Right atrium auricular region (tissue), 2 donors: ENCODE results near the gene PIM3. TPM values are rescaled to one million over a fixed set of nuclear protein-coding genes. Genes with fewer than 3 reads are reported as not detected.

Experiments used
- DNase-seq: peaks from one replicate; pipeline ENCODE4 v3.0.0-alpha.2; 2019; ENCODE audit warnings: low spot score
- H3K27ac ChIP-seq, 2 donors: fragments of 200-600 bp; sonication (generic); 1 replicate in 1 of 2; 2 replicates in 1 of 2; pipeline ENCODE4 v1.5.1; 2016 to 2019
- H3K27me3 ChIP-seq, 2 donors: fragments of 200-600 bp; sonication (generic); one replicate each; pipeline versions ENCODE4 v1.5.1 to v1.6.0; 2017 to 2019
- H3K36me3 ChIP-seq: fragments of 200-600 bp; sonication (generic); one replicate; pipeline ENCODE4 v1.5.1; 2016
- H3K4me1 ChIP-seq, 2 donors: fragments of 200-600 bp; sonication (generic); one replicate each; pipeline versions ENCODE4 v1.5.1 to v1.6.0; 2017 to 2019
- H3K4me3 ChIP-seq, 2 donors: fragments of 200-600 bp; sonication (generic); 1 replicate in 1 of 2; 2 replicates in 1 of 2; pipeline ENCODE4 v1.5.1; 2017 to 2019; ENCODE audit warnings: mild to moderate bottlenecking in 1 of 2, moderate library complexity in 1 of 2
- H3K9me3 ChIP-seq, 2 donors: fragments of 200-600 bp; sonication (generic); one replicate each; pipeline ENCODE4 v1.5.1; 2019
- total RNA-seq, 2 donors: library from RNA; depleted of rRNA; stranded (reverse); fragments of >200 nt; gene quantifications; one replicate each; pipeline ENCODE4 v1.1.0, GENCODE V29; 2016
- TF ChIP-seq, protein P1 (sequence below), 2 donors: fragments of 200-600 bp; sonication (generic); IDR thresholded peaks; one replicate each; pipeline ENCODE4 v1.5.1; 2019; ENCODE audit warnings: antibody characterized with exemption in 2 of 2

PIM3 gene
- total RNA-seq, 2 donors from 2014 or later: 64.5 to 66.9 TPM

DNA sequence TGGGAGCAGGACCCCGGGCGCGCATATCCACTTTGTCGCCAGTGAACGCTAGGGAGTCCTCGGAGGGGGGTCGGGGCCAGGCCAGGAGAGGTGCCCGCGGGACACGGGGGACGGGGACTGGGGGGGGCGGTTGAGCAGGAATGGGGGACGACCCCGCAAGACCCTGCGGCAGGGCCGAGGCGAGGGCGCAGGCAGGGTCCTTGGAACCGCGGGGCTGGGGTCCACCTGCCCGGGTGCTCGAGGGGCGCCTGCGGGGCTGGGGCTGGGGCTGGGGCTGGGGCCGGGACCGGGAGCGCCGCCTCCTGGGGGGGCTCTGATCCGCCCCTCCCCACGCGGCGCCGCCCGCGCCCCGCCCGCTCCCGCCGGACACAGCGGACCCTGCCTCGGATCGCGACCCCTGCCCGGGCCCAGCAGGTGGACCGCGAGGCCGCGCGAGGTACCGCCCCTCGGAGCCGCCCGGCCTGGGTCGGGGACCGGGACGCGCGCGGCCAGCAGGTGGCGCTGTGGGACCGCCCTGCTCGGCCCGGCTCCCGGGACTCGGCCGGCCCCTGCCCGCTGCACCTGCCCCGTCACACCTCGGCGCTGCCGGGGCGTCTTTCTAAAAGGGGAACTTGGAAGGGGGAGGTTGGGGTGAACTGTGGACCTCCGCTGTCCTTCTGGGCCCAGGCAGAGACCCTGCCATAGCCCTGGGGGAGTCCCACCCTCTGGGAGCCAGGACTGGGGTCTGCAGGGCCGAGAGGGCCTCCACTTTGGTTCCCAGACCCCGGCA, 31.2 kb upstream of the PIM3 start:
- Histone ChIP-seq H3K36me3 (peaks cover 11% of the 10 kb centered on the region), H3K27me3 (peaks cover 0 to 4% of the 10 kb centered on the region in 2 donors), H3K4me3 (peak overlapping the region in 1 of 2 donors; percentile 18), H3K9me3 (no peaks in the 10 kb centered on the region), H3K27ac (no peak overlapping the region), H3K4me1 (peaks cover 0 to 54% of the 10 kb centered on the region in 2 donors)
- no peak for DNase-seq
- TF ChIP-seq, protein P1, sequence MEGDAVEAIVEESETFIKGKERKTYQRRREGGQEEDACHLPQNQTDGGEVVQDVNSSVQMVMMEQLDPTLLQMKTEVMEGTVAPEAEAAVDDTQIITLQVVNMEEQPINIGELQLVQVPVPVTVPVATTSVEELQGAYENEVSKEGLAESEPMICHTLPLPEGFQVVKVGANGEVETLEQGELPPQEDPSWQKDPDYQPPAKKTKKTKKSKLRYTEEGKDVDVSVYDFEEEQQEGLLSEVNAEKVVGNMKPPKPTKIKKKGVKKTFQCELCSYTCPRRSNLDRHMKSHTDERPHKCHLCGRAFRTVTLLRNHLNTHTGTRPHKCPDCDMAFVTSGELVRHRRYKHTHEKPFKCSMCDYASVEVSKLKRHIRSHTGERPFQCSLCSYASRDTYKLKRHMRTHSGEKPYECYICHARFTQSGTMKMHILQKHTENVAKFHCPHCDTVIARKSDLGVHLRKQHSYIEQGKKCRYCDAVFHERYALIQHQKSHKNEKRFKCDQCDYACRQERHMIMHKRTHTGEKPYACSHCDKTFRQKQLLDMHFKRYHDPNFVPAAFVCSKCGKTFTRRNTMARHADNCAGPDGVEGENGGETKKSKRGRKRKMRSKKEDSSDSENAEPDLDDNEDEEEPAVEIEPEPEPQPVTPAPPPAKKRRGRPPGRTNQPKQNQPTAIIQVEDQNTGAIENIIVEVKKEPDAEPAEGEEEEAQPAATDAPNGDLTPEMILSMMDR (IDR thresholded peaks at IDR 0.05): peak; percentile 94 to 98

DNA sequence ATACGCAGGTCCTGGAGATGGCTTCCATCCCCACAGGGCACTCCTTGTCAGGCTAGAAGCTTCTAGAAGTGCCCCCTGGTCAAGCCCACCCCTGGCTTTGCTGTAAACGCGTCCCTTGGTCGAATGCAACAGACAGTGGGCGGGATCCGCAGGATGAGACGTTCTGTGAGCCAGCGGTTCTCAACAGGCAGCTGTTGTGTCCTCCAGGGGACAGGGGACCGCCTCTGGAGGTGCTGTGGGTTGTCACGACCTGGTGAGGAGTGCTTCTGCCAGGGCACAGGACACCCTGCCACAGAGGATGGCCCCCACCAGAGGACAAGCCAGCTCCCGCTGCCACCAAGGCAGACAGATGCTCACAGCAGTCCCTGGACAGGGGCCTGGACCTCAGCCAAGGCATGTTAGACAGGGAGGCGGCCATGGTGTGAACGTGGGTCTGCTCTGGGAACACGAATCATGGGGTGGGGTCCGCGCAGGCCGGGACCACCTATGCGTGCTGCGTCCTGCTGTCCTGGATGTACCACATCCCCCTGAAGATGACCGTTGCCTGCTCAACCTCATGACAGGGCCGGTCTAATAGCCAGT, 30.5 kb upstream of the PIM3 start:
- TF ChIP-seq, protein P1 (IDR thresholded peaks at IDR 0.05): no peak
- no peak for DNase-seq
- H3K27ac ChIP-seq: no peak overlapping the region
- peaks cover 0 to 61% of the 10 kb centered on the region in 2 donors for H3K4me1 ChIP-seq
- H3K36me3 ChIP-seq: peaks cover 11% of the 10 kb centered on the region
- H3K27me3 ChIP-seq: peaks cover 0 to 4% of the 10 kb centered on the region in 2 donors
- H3K4me3 ChIP-seq: no peak overlapping the region
- no peaks in the 10 kb centered on the region for H3K9me3 ChIP-seq

DNA sequence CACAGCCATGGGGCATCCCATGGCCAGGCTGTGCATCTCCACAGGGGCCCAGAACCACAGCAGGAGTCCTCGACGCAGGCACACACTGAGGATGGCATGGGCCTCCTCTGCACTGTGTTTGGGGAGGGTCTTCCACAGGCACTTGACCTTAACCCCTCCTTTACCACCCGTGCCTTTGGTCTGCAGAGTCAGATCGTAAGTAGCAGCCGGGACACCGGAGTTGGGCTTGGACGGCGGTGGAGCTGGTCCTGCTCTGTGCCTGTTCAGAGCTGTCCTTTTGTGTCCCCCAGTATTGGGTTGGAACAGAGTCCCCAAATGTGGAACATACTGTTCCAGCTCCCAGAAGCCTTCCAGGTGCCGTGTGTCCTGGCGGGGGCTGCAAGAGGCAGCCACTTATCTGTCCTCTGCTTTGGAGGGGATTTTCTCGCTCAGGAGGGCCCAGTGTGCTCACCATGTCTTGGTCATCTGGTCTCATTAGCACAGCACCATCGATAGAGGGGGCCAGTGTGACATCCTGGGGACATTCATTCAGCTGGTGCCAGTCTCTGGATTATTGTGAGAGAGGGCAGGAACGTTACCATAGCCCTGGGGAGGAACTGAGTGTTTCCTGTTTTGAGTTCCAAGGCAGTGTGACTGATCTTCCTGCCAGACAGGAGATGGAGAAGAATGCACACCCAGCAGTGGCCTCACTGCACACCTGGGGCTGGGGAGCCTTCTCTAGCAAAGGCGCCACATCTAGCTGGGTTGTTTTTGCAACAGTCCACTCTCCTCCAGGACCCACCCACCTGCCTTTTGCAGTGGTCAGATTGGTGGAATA, 29.8 kb upstream of the PIM3 start:
- TF ChIP-seq, protein P1 (IDR thresholded peaks at IDR 0.05): peak; percentile 54 to 81
- H3K4me1 ChIP-seq: peaks cover 0 to 63% of the 10 kb centered on the region in 2 donors

DNA sequence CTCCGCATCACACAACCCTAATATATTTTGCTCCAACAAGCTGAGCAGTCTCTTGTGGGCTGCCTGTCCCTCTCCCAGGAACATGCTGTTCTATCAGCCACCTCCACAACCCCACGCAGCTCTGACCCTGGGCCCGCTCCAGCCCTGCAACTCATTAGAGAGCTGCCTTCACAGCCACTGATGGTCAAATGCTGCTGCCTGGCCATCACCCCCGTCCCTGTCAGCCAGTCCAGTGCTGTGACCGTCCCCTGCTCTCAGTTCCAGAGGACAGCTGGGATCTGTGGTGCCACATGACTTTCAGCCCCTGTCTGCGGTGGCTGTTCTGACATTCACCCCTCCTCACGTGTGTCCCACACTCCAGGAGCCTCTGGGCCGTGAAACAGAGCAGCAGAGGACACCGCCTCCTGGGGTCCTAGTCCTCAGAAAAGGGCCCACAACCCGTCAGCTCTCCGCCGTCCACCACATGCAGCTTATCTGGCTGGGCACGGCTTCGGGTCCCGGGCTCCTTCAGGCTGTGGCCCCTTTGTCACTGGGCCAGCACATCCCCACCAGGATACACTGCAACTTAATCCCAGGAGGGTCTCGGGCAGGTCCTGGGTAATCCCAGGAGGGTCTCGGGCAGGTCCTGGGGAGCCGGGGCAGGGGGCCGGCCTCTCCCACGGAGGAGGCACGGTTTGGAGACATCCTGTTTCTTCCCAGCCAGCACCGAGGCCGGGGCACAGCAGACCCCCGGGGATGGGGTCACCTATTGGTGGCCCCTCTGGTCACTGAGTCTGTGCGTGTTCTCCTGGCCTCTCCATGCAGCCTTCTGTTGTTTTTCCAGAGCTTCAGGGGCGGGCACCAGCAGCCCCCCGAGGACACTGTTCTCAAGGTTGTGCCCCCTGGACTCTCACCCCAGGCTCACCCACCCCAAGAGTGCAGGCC, 27.1 kb upstream of the PIM3 start:
- H3K27me3 ChIP-seq: peaks cover 0 to 4% of the 10 kb centered on the region in 2 donors
- H3K27ac ChIP-seq: peak overlapping the region; percentile 96 to 99
- peak; percentile 88 for DNase-seq
- peaks cover 0 to 90% of the 10 kb centered on the region in 2 donors for H3K4me1 ChIP-seq
- peak overlapping the region in 1 of 2 donors; percentile 12 for H3K4me3 ChIP-seq
- no peaks in the 10 kb centered on the region for H3K9me3 ChIP-seq
- H3K36me3 ChIP-seq: no peaks in the 10 kb centered on the region
- TF ChIP-seq, protein P1 (IDR thresholded peaks at IDR 0.05): no peak

More for the DNA sequence above, 29.8 kb upstream of the PIM3 start:
- Histone ChIP-seq H3K27me3 (peaks cover 0 to 4% of the 10 kb centered on the region in 2 donors), H3K36me3 (peaks cover 6% of the 10 kb centered on the region), H3K27ac (peak overlapping the region; percentile 38 to 96), H3K4me3 (no peak overlapping the region), H3K9me3 (no peaks in the 10 kb centered on the region)
- DNase-seq: peak; percentile 89
